ENCODE data around the gene PRDM5.

The PRDM5 gene

GRCh38 chr4:120902925-120903324, 19.6 kb downstream of the PRDM5 start:
- no peak for DNase-seq

GRCh38 chr4:120901731-120902130, 20.8 kb downstream of the PRDM5 start:
- DNase-seq: no peak

- no peak for DNase-seq
Observed at GRCh38 chr4:120897981-120898719, 24.4 kb downstream of the PRDM5 start.

GRCh38 chr4:120895554-120895953, 27.0 kb downstream of the PRDM5 start:
- no peak for DNase-seq

- no peak for DNase-seq
Observed at GRCh38 chr4:120893314-120893713, 29.2 kb downstream of the PRDM5 start.

- no peak for DNase-seq
Observed at GRCh38 chr4:120886191-120886590, 36.3 kb downstream of the PRDM5 start.

- no peak for DNase-seq
Observed at GRCh38 chr4:120881846-120882245, 40.7 kb downstream of the PRDM5 start.

- DNase-seq: no peak
Observed at GRCh38 chr4:120881351-120881750, 41.2 kb downstream of the PRDM5 start.

- no peak for DNase-seq
Observed at GRCh38 chr4:120877021-120877420, 45.5 kb downstream of the PRDM5 start.

- DNase-seq: no peak
Observed at GRCh38 chr4:120874792-120875774, 47.4 kb downstream of the PRDM5 start.

GRCh38 chr4:120873554-120873953, 49.0 kb downstream of the PRDM5 start:
- DNase-seq: no peak

GRCh38 chr4:120871173-120871572, 51.4 kb downstream of the PRDM5 start:
- DNase-seq: no peak

GRCh38 chr4:120870279-120870673, 52.2 kb downstream of the PRDM5 start:
- DNase-seq: no peak

- DNase-seq: no peak
Observed at GRCh38 chr4:120869613-120870278, 52.8 kb downstream of the PRDM5 start.

GRCh38 chr4:120867506-120867905, 55.0 kb downstream of the PRDM5 start:
- DNase-seq: no peak

GRCh38 chr4:120865985-120866384, 56.5 kb downstream of the PRDM5 start:
- DNase-seq: no peak

- no peak for DNase-seq
Observed at GRCh38 chr4:120864969-120865368, 57.6 kb downstream of the PRDM5 start.

GRCh38 chr4:120862432-120862831, 60.1 kb downstream of the PRDM5 start:
- no peak for DNase-seq

GRCh38 chr4:120861852-120862251, 60.7 kb downstream of the PRDM5 start:
- DNase-seq: no peak

- no peak for DNase-seq
Observed at GRCh38 chr4:120858776-120859175, 63.8 kb downstream of the PRDM5 start.

GRCh38 chr4:120857312-120857711, 65.2 kb downstream of the PRDM5 start:
- DNase-seq: no peak

GRCh38 chr4:120856294-120856693, 66.2 kb downstream of the PRDM5 start:
- DNase-seq: no peak

- no peak for DNase-seq
Observed at GRCh38 chr4:120855307-120856001, 67.1 kb downstream of the PRDM5 start.

All from 8988T (cell line).